B cell (primary cell): ENCODE measurements around the gene CCR3.

Experiments used
- CTCF ChIP-seq: fragments of 200-600 bp; IDR thresholded peaks from one replicate; pipeline ENCODE4 v1.8.0; 2022; ENCODE audit warnings: antibody characterized with exemption, mild to moderate bottlenecking
- EZH2 ChIP-seq: IDR thresholded peaks from 2 replicates; pipeline ENCODE4 v1.6.1; 2012; ENCODE audit warnings: borderline replicate concordance, low read depth, mild to moderate bottlenecking, moderate library complexity, low read length; ENCODE audit not compliant: insufficient read depth, poor library complexity, severe bottlenecking

DNA sequence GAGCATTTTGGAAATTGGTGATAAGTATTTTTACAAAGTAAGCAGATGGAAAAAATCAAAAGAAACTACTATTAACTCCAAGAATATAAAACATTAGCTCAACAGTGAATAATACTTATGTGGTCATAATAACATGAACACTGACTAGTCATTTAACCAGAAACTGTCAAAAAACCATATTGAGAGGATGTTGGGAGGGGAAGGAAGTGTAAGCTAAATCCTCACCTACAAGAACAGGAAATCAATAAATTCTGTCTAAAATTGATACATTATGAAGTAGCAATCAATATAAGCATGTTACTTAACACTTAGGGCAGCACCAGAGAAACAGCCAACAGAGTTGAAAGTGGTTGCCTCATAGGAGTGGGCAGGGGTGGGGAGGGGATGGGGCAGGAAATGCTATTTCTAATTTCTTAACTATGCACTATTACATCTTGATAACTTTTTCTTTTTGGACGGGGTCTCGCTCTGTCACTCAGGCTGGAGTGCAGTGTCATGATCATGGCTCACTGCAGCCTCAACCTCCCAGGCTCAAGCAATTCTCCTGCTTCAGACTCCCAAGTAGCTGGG lies 41.7 kb downstream of the CCR3 start:
- TF ChIP-seq CTCF (no peak), EZH2 (no peak)
